ENCODE measurements around the gene ATP5MG.

- no peak for TF ChIP-seq SREBF2 (IDR thresholded peaks at IDR 0.05)
- no peak for TF ChIP-seq CTCF (IDR thresholded peaks at IDR 0.05)
- no peak for TF ChIP-seq RARB (CRISPR knock-in tag; IDR thresholded peaks at IDR 0.05)
- no peak for TF ChIP-seq POLR2AphosphoS2 (conservative IDR thresholded peaks at IDR 0.05; ENCODE audit: low read length)
- TF ChIP-seq TFCP2L1 (CRISPR knock-in tag; IDR thresholded peaks at IDR 0.05): no peak
- TF ChIP-seq PHF8 (IDR thresholded peaks at IDR 0.05; ENCODE audit: borderline replicate concordance, low read depth): no peak
- TF ChIP-seq EHMT2 (IDR thresholded peaks at IDR 0.05; ENCODE audit: low read depth): no peak
- TF ChIP-seq BHLHE40 (IDR thresholded peaks at IDR 0.05; ENCODE audit: low read depth, low read length): no peak
- TF ChIP-seq ELK1 (IDR thresholded peaks at IDR 0.05; ENCODE audit: low read depth, low read length): no peak
- TF ChIP-seq FOSL2 (IDR thresholded peaks at IDR 0.05): no peak
- no peak for TF ChIP-seq FOSL2 (CRISPR knock-in tag; IDR thresholded peaks at IDR 0.05)
- no peak for TF ChIP-seq USF2 (IDR thresholded peaks at IDR 0.05)
- no peak for TF ChIP-seq SMC3 (IDR thresholded peaks at IDR 0.05)
These were observed 8.8 kb downstream of the ATP5MG start for GRCh38 chr11:118410055-118410745.

Measured in A549 (cell line).